Neural progenitor cell (in vitro differentiated cells): Measurements from ENCODE around the gene ANO2. TPM values are rescaled to one million over a fixed set of nuclear protein-coding genes. Genes with fewer than 3 reads are reported as not detected.
A peak's percentile ranks its signal among the peaks of the same experiment; 100 is the strongest.

Experiments used
- DNase-seq: peaks from one replicate; pipeline ENCODE4 v3.0.0-alpha.2; 2016; ENCODE audit warnings: low spot score
- H2AFZ ChIP-seq: fragments of 200-600 bp; sonication (generic); replicated peaks from 2 replicates; pipeline ENCODE4 v1.6.1; 2016; ENCODE audit warnings: antibody characterized with exemption
- H3F3A ChIP-seq: fragments of 200-600 bp; sonication (generic); 2 replicates; pipeline ENCODE4 v1.6.1; 2016; ENCODE audit warnings: antibody characterized with exemption, low read depth
- H3K27ac ChIP-seq: fragments of 200-600 bp; sonication (generic); 2 replicates; pipeline ENCODE4 v1.5.1; 2016; ENCODE audit warnings: mild to moderate bottlenecking
- H3K27me3 ChIP-seq: fragments of 200-600 bp; sonication (generic); 2 replicates; pipeline ENCODE4 v1.6.1; 2016; ENCODE audit warnings: mild to moderate bottlenecking, moderate library complexity
- H3K36me3 ChIP-seq: fragments of 200-600 bp; sonication (generic); 2 replicates; pipeline ENCODE4 v1.5.1; 2016
- H3K4me1 ChIP-seq: fragments of 200-600 bp; sonication (generic); 2 replicates; pipeline ENCODE4 v1.6.1; 2016; ENCODE audit warnings: mixed run types
- H3K4me2 ChIP-seq: fragments of 200-600 bp; sonication (generic); 2 replicates; pipeline ENCODE4 v1.6.1; 2016
- H3K4me3 ChIP-seq: fragments of 200-600 bp; sonication (generic); 2 replicates; pipeline ENCODE4 v1.5.1; 2016
- H3K79me2 ChIP-seq: fragments of 200-600 bp; sonication (generic); 2 replicates; pipeline ENCODE4 v1.6.1; 2016; ENCODE audit warnings: low read depth
- H3K9ac ChIP-seq: fragments of 200-600 bp; sonication (generic); 2 replicates; pipeline ENCODE4 v1.6.1; 2016
- H3K9me3 ChIP-seq: fragments of 200-600 bp; sonication (generic); 2 replicates; pipeline ENCODE4 v1.5.1; 2016; ENCODE audit warnings: low read depth
- H4K20me1 ChIP-seq: fragments of 200-600 bp; sonication (generic); 2 replicates; pipeline ENCODE4 v1.6.1; 2016; ENCODE audit warnings: low read depth
- H3K27ac Mint-ChIP-seq: 3 replicates; pipeline ENCODE4 v1.8.0; 2021; ENCODE audit warnings: mixed read lengths
- H3K27me3 Mint-ChIP-seq: 2 replicates; pipeline ENCODE4 v1.8.0; 2022; ENCODE audit warnings: low read depth, mild to moderate bottlenecking, inconsistent platforms, moderate library complexity, mixed read lengths; ENCODE audit not compliant: insufficient read depth
- H3K36me3 Mint-ChIP-seq: 3 replicates; pipeline ENCODE4 v1.8.0; 2021; ENCODE audit warnings: mixed read lengths
- H3K4me1 Mint-ChIP-seq: 3 replicates; pipeline ENCODE4 v1.8.0; 2021; ENCODE audit warnings: mixed read lengths
- H3K4me3 Mint-ChIP-seq: 3 replicates; pipeline ENCODE4 v1.8.0; 2021; ENCODE audit warnings: mild to moderate bottlenecking, moderate library complexity, mixed read lengths
- H3K9me3 Mint-ChIP-seq: 3 replicates; pipeline ENCODE4 v1.8.0; 2020; ENCODE audit warnings: mixed read lengths
- EZH2 ChIP-seq: fragments of 200-600 bp; sonication (generic); IDR thresholded peaks from 2 replicates; pipeline ENCODE4 v1.6.1; 2017; ENCODE audit warnings: antibody characterized with exemption, mild to moderate bottlenecking, moderate library complexity
- EZH2phosphoT487 ChIP-seq: fragments of 200-600 bp; sonication (generic); IDR thresholded peaks from 2 replicates; pipeline ENCODE4 v1.6.1; 2017; ENCODE audit warnings: antibody characterized with exemption
- total RNA-seq: library from RNA; depleted of rRNA; stranded (reverse); fragments of >200 nt; gene quantifications from 2 replicates; pipeline ENCODE4 v1.2.3, GENCODE V29; 2015; ENCODE audit warnings: low replicate concordance
- TF ChIP-seq, protein P1 (sequence below): fragments of 200-600 bp; sonication (generic); IDR thresholded peaks from 2 replicates; pipeline ENCODE4 v1.5.1; 2017; ENCODE audit warnings: antibody characterized with exemption, mild to moderate bottlenecking

ANO2 gene
- total RNA-seq, 1 donor from 2014 or later: 4.8 TPM

DNA sequence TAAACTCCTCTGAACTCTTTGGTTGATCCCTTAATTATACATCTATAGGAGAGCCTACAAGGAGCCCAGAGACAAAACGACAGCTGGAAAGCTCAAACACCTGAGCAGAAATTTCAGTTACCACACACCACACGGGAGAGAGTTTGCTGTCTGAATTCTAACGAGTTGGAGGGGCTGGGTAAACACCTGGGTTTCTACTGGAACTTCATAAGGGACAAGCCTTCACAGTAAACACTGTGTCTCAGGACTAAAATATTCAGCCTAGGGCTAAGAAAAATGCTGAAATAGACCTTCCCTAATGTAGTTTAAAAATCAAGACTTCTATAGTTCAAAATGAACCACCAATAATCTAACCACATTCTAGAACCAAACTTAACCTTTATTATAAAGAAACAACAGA is 9.6 kb upstream of the ANO2 start:
- Histone ChIP-seq H3K9ac (no peak overlapping the region), H3K4me3 (no peak overlapping the region), H3K4me1 (peaks cover 11% of the 10 kb centered on the region), H3K27ac (no peak overlapping the region), H3K9me3 (no peaks in the 10 kb centered on the region), H4K20me1 (no peaks in the 10 kb centered on the region), H3K4me2 (no peak overlapping the region), H3K36me3 (no peaks in the 10 kb centered on the region), H3K79me2 (no peaks in the 10 kb centered on the region), H3F3A (no peaks in the 10 kb centered on the region), H3K27me3 (no peaks in the 10 kb centered on the region), H2AFZ (peak overlapping the region; percentile 10)
- peaks cover 5% of the 10 kb centered on the region for H3K4me1 Mint-ChIP-seq
- H3K4me3 Mint-ChIP-seq: no peak overlapping the region
- peaks cover 8% of the 10 kb centered on the region for H3K9me3 Mint-ChIP-seq
- DNase-seq: no peak
- TF ChIP-seq EZH2 (no peak), EZH2phosphoT487 (no peak)
- TF ChIP-seq, protein P1, sequence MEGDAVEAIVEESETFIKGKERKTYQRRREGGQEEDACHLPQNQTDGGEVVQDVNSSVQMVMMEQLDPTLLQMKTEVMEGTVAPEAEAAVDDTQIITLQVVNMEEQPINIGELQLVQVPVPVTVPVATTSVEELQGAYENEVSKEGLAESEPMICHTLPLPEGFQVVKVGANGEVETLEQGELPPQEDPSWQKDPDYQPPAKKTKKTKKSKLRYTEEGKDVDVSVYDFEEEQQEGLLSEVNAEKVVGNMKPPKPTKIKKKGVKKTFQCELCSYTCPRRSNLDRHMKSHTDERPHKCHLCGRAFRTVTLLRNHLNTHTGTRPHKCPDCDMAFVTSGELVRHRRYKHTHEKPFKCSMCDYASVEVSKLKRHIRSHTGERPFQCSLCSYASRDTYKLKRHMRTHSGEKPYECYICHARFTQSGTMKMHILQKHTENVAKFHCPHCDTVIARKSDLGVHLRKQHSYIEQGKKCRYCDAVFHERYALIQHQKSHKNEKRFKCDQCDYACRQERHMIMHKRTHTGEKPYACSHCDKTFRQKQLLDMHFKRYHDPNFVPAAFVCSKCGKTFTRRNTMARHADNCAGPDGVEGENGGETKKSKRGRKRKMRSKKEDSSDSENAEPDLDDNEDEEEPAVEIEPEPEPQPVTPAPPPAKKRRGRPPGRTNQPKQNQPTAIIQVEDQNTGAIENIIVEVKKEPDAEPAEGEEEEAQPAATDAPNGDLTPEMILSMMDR: no peak
- no peak overlapping the region for H3K27ac Mint-ChIP-seq
- no peaks in the 10 kb centered on the region for H3K36me3 Mint-ChIP-seq
- H3K27me3 Mint-ChIP-seq: no peaks in the 10 kb centered on the region

DNA sequence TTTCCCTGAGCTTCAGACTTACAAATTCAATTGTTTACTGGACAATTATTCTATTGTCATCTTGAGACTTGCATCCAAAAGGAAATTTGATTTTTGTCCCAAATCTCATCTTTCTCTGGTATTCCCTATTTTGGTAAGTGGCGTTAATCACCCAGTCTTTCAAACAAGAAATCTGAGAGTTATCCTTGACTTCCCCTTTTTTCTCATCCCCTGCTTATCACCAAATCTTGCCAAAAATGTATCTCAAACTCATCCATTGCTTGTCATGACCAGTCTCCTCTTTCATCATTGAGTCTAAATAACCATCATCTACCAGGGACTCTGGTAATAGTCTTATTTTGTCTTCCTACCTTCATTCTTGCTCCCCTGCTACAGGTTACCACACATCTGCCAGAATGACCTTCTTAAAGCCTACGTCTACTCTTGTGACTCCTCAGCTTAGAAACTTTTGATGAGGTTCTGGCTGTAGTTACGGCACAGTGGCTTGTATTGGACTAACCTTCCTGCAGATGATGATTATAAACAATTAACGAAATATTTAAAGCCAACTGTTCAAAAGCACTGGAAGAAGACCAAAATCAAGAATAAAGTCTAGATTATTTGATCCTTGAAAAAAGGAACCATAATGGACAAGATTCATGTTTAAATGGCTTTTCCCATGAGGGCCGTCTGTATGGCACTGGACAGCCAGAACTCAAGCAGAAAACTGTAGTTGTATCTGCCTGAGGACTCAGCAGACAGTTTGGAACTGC is 9.0 kb upstream of the ANO2 start:
- Histone ChIP-seq H3K27me3 (no peaks in the 10 kb centered on the region), H3K79me2 (no peaks in the 10 kb centered on the region), H3K9me3 (no peaks in the 10 kb centered on the region), H3F3A (no peaks in the 10 kb centered on the region), H3K9ac (no peak overlapping the region), H3K4me1 (peaks cover 11% of the 10 kb centered on the region), H3K36me3 (no peaks in the 10 kb centered on the region), H3K4me2 (no peak overlapping the region), H2AFZ (peak overlapping the region; percentile 10), H3K4me3 (no peak overlapping the region), H4K20me1 (no peaks in the 10 kb centered on the region), H3K27ac (no peak overlapping the region)
- no peak overlapping the region for H3K4me3 Mint-ChIP-seq
- no peaks in the 10 kb centered on the region for H3K27me3 Mint-ChIP-seq
- no peak overlapping the region for H3K27ac Mint-ChIP-seq
- H3K4me1 Mint-ChIP-seq: peaks cover 5% of the 10 kb centered on the region
- TF ChIP-seq EZH2phosphoT487: no peak
- TF ChIP-seq, protein P1: no peak
- TF ChIP-seq EZH2: no peak
- peaks cover 8% of the 10 kb centered on the region for H3K9me3 Mint-ChIP-seq
- H3K36me3 Mint-ChIP-seq: no peaks in the 10 kb centered on the region
- no peak for DNase-seq

DNA sequence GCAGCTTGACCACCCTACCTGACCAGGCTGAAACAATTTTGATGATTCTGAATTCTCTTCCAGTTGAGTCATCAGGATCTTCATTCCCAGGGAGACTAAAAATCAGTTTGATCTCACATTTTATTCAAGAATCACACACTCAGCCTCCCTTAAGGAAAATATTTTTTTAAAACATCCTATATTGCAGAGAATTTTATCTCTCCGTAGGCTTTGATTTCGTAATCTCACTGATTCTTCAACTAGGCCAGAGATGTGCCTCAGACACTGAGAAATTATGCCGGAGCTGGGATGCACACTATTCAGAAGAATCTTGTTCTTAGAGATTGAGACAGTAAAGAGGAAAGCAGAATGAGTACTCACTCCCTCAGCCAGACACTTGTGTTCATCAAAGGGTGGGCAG is 7.0 kb upstream of the ANO2 start:
- H3K27ac Mint-ChIP-seq: no peak overlapping the region
- H3K27me3 Mint-ChIP-seq: peaks cover 5% of the 10 kb centered on the region
- TF ChIP-seq EZH2 (no peak), EZH2phosphoT487 (no peak)
- TF ChIP-seq, protein P1: no peak
- H2AFZ ChIP-seq: no peak overlapping the region
- H3K27ac ChIP-seq: no peak overlapping the region
- no peaks in the 10 kb centered on the region for H3F3A ChIP-seq
- peaks cover 5% of the 10 kb centered on the region for H3K4me1 Mint-ChIP-seq
- peaks cover 6% of the 10 kb centered on the region for H3K27me3 ChIP-seq
- H3K9me3 Mint-ChIP-seq: peaks cover 4% of the 10 kb centered on the region
- peaks cover 11% of the 10 kb centered on the region for H3K4me1 ChIP-seq
- H3K4me3 Mint-ChIP-seq: no peak overlapping the region
- no peaks in the 10 kb centered on the region for H3K36me3 ChIP-seq
- DNase-seq: no peak
- H3K79me2 ChIP-seq: no peaks in the 10 kb centered on the region
- no peak overlapping the region for H3K9ac ChIP-seq
- H4K20me1 ChIP-seq: no peaks in the 10 kb centered on the region
- no peaks in the 10 kb centered on the region for H3K9me3 ChIP-seq
- H3K36me3 Mint-ChIP-seq: no peaks in the 10 kb centered on the region
- H3K4me3 ChIP-seq: no peak overlapping the region
- no peak overlapping the region for H3K4me2 ChIP-seq
